Keratinocyte (primary cell): ENCODE results near the gene PPM1B. TPM values are rescaled to one million over a fixed set of nuclear protein-coding genes. Genes with fewer than 3 reads are reported as not detected.

ENCODE experiments used
- DNase-seq: peaks from one replicate; pipeline ENCODE4 v3.0.0-alpha.2; 2011; ENCODE audit warnings: low read depth, missing footprints, low spot score
- FAIRE-seq: peaks from 2 replicates; lab custom pipeline; 2011; peaks lifted over from hg19 to GRCh38; lab: Jason Lieb, UNC
- H2AFZ ChIP-seq: 2 replicates; pipeline ENCODE4 v1.6.0; 2012; ENCODE audit warnings: low read length, control low read depth, inconsistent platforms; ENCODE audit not compliant: control insufficient read depth
- H3K27ac ChIP-seq: 2 replicates; pipeline ENCODE4 v1.5.1; 2011; ENCODE audit warnings: low read length; ENCODE audit not compliant: control insufficient read depth, insufficient read depth
- H3K27me3 ChIP-seq: 3 replicates; pipeline ENCODE4 v1.6.0; 2011; ENCODE audit warnings: low read length; ENCODE audit not compliant: control insufficient read depth, insufficient read depth; ENCODE audit errors: extremely low read depth
- H3K36me3 ChIP-seq, 2 experiments: 2 replicates in 1 of 2; 3 replicates in 1 of 2; pipeline ENCODE4 v1.5.1; 2011; ENCODE audit warnings: low read length in 2 of 2, mild to moderate bottlenecking in 1 of 2; ENCODE audit not compliant: control insufficient read depth in 2 of 2, insufficient read depth in 2 of 2; ENCODE audit errors: extremely low read depth in 1 of 2
- H3K4me1 ChIP-seq: 3 replicates; pipeline ENCODE4 v1.5.1; 2011; ENCODE audit warnings: low read length; ENCODE audit not compliant: control insufficient read depth, insufficient read depth; ENCODE audit errors: extremely low read depth
- H3K4me2 ChIP-seq: 3 replicates; pipeline ENCODE4 v1.6.0; 2011; ENCODE audit warnings: low read depth, low read length; ENCODE audit not compliant: control insufficient read depth, insufficient read depth; ENCODE audit errors: extremely low read depth
- H3K4me3 ChIP-seq, 3 experiments: fragments of 200-600 bp in 1 of 3; sonication (generic) in 1 of 3; 2 replicates in 2 of 3; 3 replicates in 1 of 3; pipeline ENCODE4 v1.5.1; 2011 to 2016; ENCODE audit warnings: low read length in 3 of 3, mild to moderate bottlenecking in 3 of 3, control low read depth in 2 of 3, inconsistent platforms in 1 of 3, low read depth in 1 of 3, mixed read lengths in 1 of 3, mixed run types in 1 of 3, moderate library complexity in 1 of 3; ENCODE audit not compliant: control insufficient read depth in 2 of 3, insufficient read depth in 2 of 3; ENCODE audit errors: extremely low read depth in 1 of 3
- H3K79me2 ChIP-seq: 2 replicates; pipeline ENCODE4 v1.6.0; 2012; ENCODE audit warnings: low read length; ENCODE audit not compliant: control insufficient read depth, insufficient read depth
- H3K9ac ChIP-seq: 3 replicates; pipeline ENCODE4 v1.6.0; 2011; ENCODE audit warnings: low read length; ENCODE audit not compliant: control insufficient read depth, insufficient read depth; ENCODE audit errors: extremely low read depth
- H3K9me1 ChIP-seq: 3 replicates; pipeline ENCODE4 v1.6.0; 2011; ENCODE audit warnings: low read length; ENCODE audit not compliant: control insufficient read depth, insufficient read depth; ENCODE audit errors: extremely low read depth
- H3K9me3 ChIP-seq: 2 replicates; pipeline ENCODE4 v1.5.1; 2012; ENCODE audit warnings: low read depth, low read length; ENCODE audit not compliant: control insufficient read depth
- H4K20me1 ChIP-seq: 3 replicates; pipeline ENCODE4 v1.6.0; 2011; ENCODE audit warnings: low read length; ENCODE audit not compliant: control insufficient read depth, insufficient read depth; ENCODE audit errors: extremely low read depth
- CTCF ChIP-seq, 3 experiments: IDR thresholded peaks in 1 of 3; conservative IDR thresholded peaks in 1 of 3; optimal IDR thresholded peaks in 1 of 3; 2 replicates in 2 of 3; 3 replicates in 1 of 3; pipeline versions ENCODE3 to v1.5.1; 2011; ENCODE audit warnings: low read length in 3 of 3, mild to moderate bottlenecking in 3 of 3, moderate library complexity in 2 of 3, control low read depth in 1 of 3, inconsistent platforms in 1 of 3; ENCODE audit not compliant: insufficient read depth in 2 of 3; ENCODE audit errors: extremely low read depth in 1 of 3
- EZH2 ChIP-seq: IDR thresholded peaks from one replicate; pipeline ENCODE4 v1.6.1; 2012; ENCODE audit warnings: inconsistent platforms, mild to moderate bottlenecking, low read length, moderate library complexity
- dilution Hi-C: fragments of 300-500 bp; cut with MboI; formaldehyde crosslinking; loops from one replicate; pipeline ENCODE4 v1.7.0; 2020; ENCODE audit warnings: low sequenced_read_pairs; ENCODE audit not compliant: extremely low pct_ligation_motif_present
- polyA plus RNA-seq, 5 experiments: library from polyadenylated mRNA; depleted of rRNA in 3 of 5; stranded (reverse) in 3 of 5; stranded (forward) in 1 of 5; unstranded in 1 of 5; fragments of >200 nt; gene quantifications; 1 replicate in 1 of 5; 2 replicates in 3 of 5; 3 replicates in 1 of 5; pipeline versions ENCODE4 v1.2.1 to v1.2.3, GENCODE V29; 2011 to 2012; ENCODE audit warnings: missing spikeins in 2 of 5, low read depth in 1 of 5, low replicate concordance in 1 of 5

Gene PPM1B
- polyA plus RNA-seq, 1 donor (not counting 4 experiments of a cell fraction or from before 2014, with no cell fraction given), result 34.5 TPM

GRCh38 chr2:44187251-44187650 lies 18.6 kb downstream of the PPM1B start:
- DNase-seq (no peak), FAIRE-seq (no peak)
- Histone ChIP-seq H2AFZ (no peak overlapping the region), H3K9ac (no peak overlapping the region), H3K27ac (no peak overlapping the region), H3K4me3 (no peak overlapping the region), H3K27me3 (no peaks in the 10 kb centered on the region), H3K79me2 (peaks cover 69% of the 10 kb centered on the region), H3K9me3 (no peaks in the 10 kb centered on the region), H4K20me1 (peaks cover 2% of the 10 kb centered on the region), H3K36me3 (no peaks in the 10 kb centered on the region), H3K4me1 (no peaks in the 10 kb centered on the region), H3K4me2 (no peak overlapping the region), H3K9me1 (no peaks in the 10 kb centered on the region)
- dilution Hi-C loops, result no loop called here
- TF ChIP-seq EZH2, result no peak
- TF ChIP-seq CTCF (optimal IDR thresholded peaks at IDR 0.05 in 1 of 3, IDR thresholded peaks at IDR 0.05 in 1 of 3, conservative IDR thresholded peaks at IDR 0.05 in 1 of 3; ENCODE audit: extremely low read depth in 1 of 3, insufficient read depth in 2 of 3, low read length in 3 of 3), result no peak

GRCh38 chr2:44188696-44189095 lies 20.0 kb downstream of the PPM1B start:
- dilution Hi-C loops, result no loop called here
- Histone ChIP-seq H3K36me3 (no peaks in the 10 kb centered on the region), H4K20me1 (peaks cover 2% of the 10 kb centered on the region), H3K4me1 (no peaks in the 10 kb centered on the region), H3K27me3 (no peaks in the 10 kb centered on the region), H3K9ac (no peak overlapping the region), H3K79me2 (peaks cover 67% of the 10 kb centered on the region), H3K4me2 (no peak overlapping the region), H3K9me3 (no peaks in the 10 kb centered on the region), H3K27ac (no peak overlapping the region), H2AFZ (no peak overlapping the region), H3K4me3 (no peak overlapping the region), H3K9me1 (no peaks in the 10 kb centered on the region)
- no peak for DNase-seq
- no peak for FAIRE-seq
- no peak for TF ChIP-seq CTCF (optimal IDR thresholded peaks at IDR 0.05 in 1 of 3, IDR thresholded peaks at IDR 0.05 in 1 of 3, conservative IDR thresholded peaks at IDR 0.05 in 1 of 3; ENCODE audit: extremely low read depth in 1 of 3, insufficient read depth in 2 of 3, low read length in 3 of 3)
- TF ChIP-seq EZH2, result no peak
